ENCODE results near the gene NUP153. TPM values are rescaled to one million over a fixed set of nuclear protein-coding genes. Genes with fewer than 3 reads are reported as not detected.

NUP153 gene
- total RNA-seq, 1 donor from 2014 or later, result 33.5 TPM

DNA sequence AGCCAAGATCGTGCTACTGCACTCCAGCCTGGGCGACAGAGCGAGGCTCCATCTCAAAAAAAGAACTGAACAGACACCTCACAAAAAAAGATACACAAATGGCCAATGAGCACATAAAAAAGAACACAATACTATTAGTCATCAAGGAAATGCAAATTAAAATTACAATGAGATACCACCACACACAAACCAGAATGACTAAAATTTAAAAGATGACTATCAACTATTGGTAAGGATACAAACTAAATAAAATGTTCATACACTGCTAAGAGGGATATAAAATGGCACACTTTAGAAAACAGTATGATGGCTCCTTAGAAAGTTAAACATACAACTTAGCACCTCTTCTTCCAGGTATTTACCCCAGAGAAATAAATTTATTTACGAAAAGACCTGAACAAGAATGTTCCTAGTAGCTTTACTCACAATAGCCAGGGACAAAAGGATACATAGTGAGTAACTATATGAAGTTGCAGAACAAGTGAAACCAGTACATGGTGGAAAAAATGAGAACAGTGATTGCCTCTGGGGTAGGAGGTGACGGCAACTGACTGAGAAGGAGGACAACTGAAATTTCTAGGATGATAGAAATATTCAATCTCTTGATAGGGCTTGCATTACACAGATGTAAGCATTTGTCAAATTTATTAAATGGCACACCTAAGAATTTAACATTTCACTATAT, 53.4 kb downstream of the NUP153 start:
- H3K27ac ChIP-seq, result no peak overlapping the region
- intact Hi-C loops (cut with DNase I), result no loop called here
- H3K4me1 ChIP-seq, result no peaks in the 10 kb centered on the region
- no peak for ATAC-seq
- TF ChIP-seq, protein P1, sequence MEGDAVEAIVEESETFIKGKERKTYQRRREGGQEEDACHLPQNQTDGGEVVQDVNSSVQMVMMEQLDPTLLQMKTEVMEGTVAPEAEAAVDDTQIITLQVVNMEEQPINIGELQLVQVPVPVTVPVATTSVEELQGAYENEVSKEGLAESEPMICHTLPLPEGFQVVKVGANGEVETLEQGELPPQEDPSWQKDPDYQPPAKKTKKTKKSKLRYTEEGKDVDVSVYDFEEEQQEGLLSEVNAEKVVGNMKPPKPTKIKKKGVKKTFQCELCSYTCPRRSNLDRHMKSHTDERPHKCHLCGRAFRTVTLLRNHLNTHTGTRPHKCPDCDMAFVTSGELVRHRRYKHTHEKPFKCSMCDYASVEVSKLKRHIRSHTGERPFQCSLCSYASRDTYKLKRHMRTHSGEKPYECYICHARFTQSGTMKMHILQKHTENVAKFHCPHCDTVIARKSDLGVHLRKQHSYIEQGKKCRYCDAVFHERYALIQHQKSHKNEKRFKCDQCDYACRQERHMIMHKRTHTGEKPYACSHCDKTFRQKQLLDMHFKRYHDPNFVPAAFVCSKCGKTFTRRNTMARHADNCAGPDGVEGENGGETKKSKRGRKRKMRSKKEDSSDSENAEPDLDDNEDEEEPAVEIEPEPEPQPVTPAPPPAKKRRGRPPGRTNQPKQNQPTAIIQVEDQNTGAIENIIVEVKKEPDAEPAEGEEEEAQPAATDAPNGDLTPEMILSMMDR (IDR thresholded peaks at IDR 0.05), result no peak
- H3K36me3 ChIP-seq, result peaks cover 57% of the 10 kb centered on the region
- no peaks in the 10 kb centered on the region for H3K9me3 ChIP-seq
- no peak for DNase-seq
- H3K4me3 ChIP-seq, result no peak overlapping the region
- no peaks in the 10 kb centered on the region for H3K27me3 ChIP-seq

- H3K27ac ChIP-seq, result no peak overlapping the region
- TF ChIP-seq, protein P1 (IDR thresholded peaks at IDR 0.05), result no peak
- H3K9me3 ChIP-seq, result no peaks in the 10 kb centered on the region
Measured at GRCh38 chr6:17650656-17651309, 55.9 kb downstream of the NUP153 start.

GRCh38 chr6:17648745-17649144, 58.0 kb downstream of the NUP153 start:
- Histone ChIP-seq H3K27ac (no peak overlapping the region), H3K4me1 (no peaks in the 10 kb centered on the region), H3K4me3 (no peak overlapping the region), H3K27me3 (no peaks in the 10 kb centered on the region), H3K9me3 (no peaks in the 10 kb centered on the region), H3K36me3 (peaks cover 85% of the 10 kb centered on the region)
- intact Hi-C loops (cut with DNase I), result no loop called here
- TF ChIP-seq, protein P1 (IDR thresholded peaks at IDR 0.05), result no peak
- DNase-seq (no peak), ATAC-seq (no peak)

More at GRCh38 chr6:17650656-17651309, 55.9 kb downstream of the NUP153 start:
- Histone ChIP-seq H3K4me3 (no peak overlapping the region), H3K27me3 (no peaks in the 10 kb centered on the region), H3K4me1 (no peaks in the 10 kb centered on the region), H3K36me3 (peaks cover 67% of the 10 kb centered on the region)
- intact Hi-C loops (cut with DNase I), result no loop called here
- DNase-seq, result no peak
- no peak for ATAC-seq

DNA sequence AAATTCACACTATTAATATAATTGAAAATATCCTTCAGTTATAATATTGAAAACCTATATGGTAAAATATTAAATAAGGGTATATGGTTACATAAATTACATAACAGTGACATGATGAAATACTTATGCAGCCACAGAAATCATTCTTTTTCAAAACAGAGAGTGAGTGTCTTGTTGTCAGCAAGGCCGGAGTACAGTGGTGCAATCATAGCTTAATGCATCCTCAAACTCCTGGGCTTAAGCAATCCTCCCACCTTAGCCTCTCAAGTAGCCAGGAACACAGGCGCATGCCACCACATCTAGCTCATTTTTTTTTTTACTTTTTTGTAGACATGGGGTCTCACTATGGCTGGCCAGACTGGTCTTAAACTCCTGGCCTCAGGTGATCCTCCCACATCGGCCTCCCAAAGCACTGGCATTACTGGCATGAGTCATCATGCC, 66.2 kb downstream of the NUP153 start:
- peaks cover 81% of the 10 kb centered on the region for H3K36me3 ChIP-seq
- intact Hi-C loops (cut with DNase I), result no loop called here
- no peaks in the 10 kb centered on the region for H3K9me3 ChIP-seq
- no peak overlapping the region for H3K4me3 ChIP-seq
- TF ChIP-seq, protein P1 (IDR thresholded peaks at IDR 0.05), result no peak
- ATAC-seq, result peak; percentile 35
- H3K27me3 ChIP-seq, result no peaks in the 10 kb centered on the region
- no peak for DNase-seq
- no peak overlapping the region for H3K27ac ChIP-seq
- no peaks in the 10 kb centered on the region for H3K4me1 ChIP-seq

GRCh38 chr6:17638212-17638715, 68.5 kb downstream of the NUP153 start:
- H3K27me3 ChIP-seq, result no peaks in the 10 kb centered on the region
- ATAC-seq (no peak), DNase-seq (no peak)
- TF ChIP-seq, protein P1 (IDR thresholded peaks at IDR 0.05), result no peak
- no peaks in the 10 kb centered on the region for H3K4me1 ChIP-seq
- H3K4me3 ChIP-seq, result no peak overlapping the region
- H3K36me3 ChIP-seq, result peaks cover 58% of the 10 kb centered on the region
- intact Hi-C loops (cut with DNase I), result no loop called here
- H3K27ac ChIP-seq, result no peak overlapping the region
- no peaks in the 10 kb centered on the region for H3K9me3 ChIP-seq

Measured in upper lobe of right lung (tissue), 1 donor.